ENCODE measurements around the gene BASP1.

Gene BASP1

GRCh38 chr5:17277907-17278306, 60.5 kb downstream of the BASP1 start:
- H3K4me3 ChIP-seq (ENCODE audit: control insufficient read depth, low read depth, low read length) = no peak overlapping the region
- TF ChIP-seq, protein P1, sequence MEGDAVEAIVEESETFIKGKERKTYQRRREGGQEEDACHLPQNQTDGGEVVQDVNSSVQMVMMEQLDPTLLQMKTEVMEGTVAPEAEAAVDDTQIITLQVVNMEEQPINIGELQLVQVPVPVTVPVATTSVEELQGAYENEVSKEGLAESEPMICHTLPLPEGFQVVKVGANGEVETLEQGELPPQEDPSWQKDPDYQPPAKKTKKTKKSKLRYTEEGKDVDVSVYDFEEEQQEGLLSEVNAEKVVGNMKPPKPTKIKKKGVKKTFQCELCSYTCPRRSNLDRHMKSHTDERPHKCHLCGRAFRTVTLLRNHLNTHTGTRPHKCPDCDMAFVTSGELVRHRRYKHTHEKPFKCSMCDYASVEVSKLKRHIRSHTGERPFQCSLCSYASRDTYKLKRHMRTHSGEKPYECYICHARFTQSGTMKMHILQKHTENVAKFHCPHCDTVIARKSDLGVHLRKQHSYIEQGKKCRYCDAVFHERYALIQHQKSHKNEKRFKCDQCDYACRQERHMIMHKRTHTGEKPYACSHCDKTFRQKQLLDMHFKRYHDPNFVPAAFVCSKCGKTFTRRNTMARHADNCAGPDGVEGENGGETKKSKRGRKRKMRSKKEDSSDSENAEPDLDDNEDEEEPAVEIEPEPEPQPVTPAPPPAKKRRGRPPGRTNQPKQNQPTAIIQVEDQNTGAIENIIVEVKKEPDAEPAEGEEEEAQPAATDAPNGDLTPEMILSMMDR (IDR thresholded peaks at IDR 0.05; ENCODE audit: control insufficient read depth, insufficient read depth, low read depth, low read length, missing control alignments) = no peak
- no peak for DNase-seq (ENCODE audit: low read depth)

DNA sequence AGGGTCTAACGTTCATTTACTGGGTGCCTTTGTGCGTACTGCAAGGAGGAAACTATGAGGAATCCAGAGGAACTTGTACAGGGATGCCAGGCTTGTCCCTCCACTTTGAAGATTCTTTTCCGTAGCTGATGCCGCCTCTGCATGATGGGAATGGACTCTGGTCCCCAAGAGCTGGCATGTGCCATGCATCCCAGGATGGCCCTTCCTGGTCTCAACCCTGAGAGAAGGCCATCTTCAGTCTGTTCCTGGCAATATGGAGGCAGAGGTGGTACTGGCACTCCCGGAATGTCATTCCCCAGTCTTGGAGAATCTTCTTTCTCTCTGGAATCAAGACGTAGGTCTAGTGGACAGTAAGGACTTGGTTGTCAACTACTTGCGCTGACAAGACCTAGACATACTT, 61.5 kb downstream of the BASP1 start:
- no peak overlapping the region for H3K4me3 ChIP-seq (ENCODE audit: control insufficient read depth, low read depth, low read length)
- no peak for DNase-seq (ENCODE audit: low read depth)
- TF ChIP-seq, protein P1 (IDR thresholded peaks at IDR 0.05; ENCODE audit: control insufficient read depth, insufficient read depth, low read depth, low read length, missing control alignments) = no peak

GRCh38 chr5:17279487-17279886, 62.1 kb downstream of the BASP1 start:
- TF ChIP-seq, protein P1 (IDR thresholded peaks at IDR 0.05; ENCODE audit: control insufficient read depth, insufficient read depth, low read depth, low read length, missing control alignments) = no peak
- no peak for DNase-seq (ENCODE audit: low read depth)
- no peak overlapping the region for H3K4me3 ChIP-seq (ENCODE audit: control insufficient read depth, low read depth, low read length)

- TF ChIP-seq, protein P1 (IDR thresholded peaks at IDR 0.05; ENCODE audit: control insufficient read depth, insufficient read depth, low read depth, low read length, missing control alignments) = no peak
- no peak for DNase-seq (ENCODE audit: low read depth)
- no peak overlapping the region for H3K4me3 ChIP-seq (ENCODE audit: control insufficient read depth, low read depth, low read length)
Measured at GRCh38 chr5:17282283-17283120, 65.1 kb downstream of the BASP1 start.

GRCh38 chr5:17283121-17283415, 65.6 kb downstream of the BASP1 start:
- DNase-seq (ENCODE audit: low read depth) = no peak
- no peak overlapping the region for H3K4me3 ChIP-seq (ENCODE audit: control insufficient read depth, low read depth, low read length)
- TF ChIP-seq, protein P1 (IDR thresholded peaks at IDR 0.05; ENCODE audit: control insufficient read depth, insufficient read depth, low read depth, low read length, missing control alignments) = no peak

DNA sequence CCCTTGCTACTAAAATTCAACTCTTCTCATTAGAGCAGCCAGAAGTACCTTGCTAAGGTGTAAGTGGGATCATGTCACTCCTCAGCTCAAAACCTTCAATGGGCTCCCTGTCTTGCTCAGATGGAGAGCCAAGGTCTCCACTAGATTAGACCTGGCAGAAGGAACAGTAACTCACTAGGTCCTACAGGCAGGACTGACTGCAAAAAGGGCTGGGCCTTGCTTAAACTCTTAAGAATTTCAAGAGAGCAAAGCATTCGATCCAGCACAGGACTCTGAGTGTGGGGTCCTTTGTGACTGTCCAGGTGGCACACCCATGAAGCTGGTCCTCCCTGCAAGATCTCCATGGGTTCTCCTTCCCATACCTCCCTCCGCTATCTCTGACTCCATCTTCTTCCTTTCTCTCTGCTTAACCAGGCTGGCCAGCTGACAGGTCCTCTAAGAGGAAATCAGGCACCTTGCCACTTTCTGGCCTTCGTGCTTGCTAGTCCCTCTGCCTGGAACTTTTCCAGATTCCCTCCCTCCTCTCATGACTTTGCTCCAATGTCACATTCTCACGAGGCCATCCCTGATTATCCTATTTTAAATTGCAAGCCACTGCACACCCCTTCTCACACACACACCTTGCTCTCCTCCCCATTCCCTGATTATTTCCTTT, 70.2 kb downstream of the BASP1 start:
- H3K4me3 ChIP-seq (ENCODE audit: control insufficient read depth, low read depth, low read length) = no peak overlapping the region
- TF ChIP-seq, protein P1 (IDR thresholded peaks at IDR 0.05; ENCODE audit: control insufficient read depth, insufficient read depth, low read depth, low read length, missing control alignments) = no peak
- no peak for DNase-seq (ENCODE audit: low read depth)

All from AG09309 (cell line).